ENCODE measurements around the gene FAM171A1.
"Not testable (repeated sequence)": the region's sequence is repeated elsewhere in the genome, so short reads cannot be mapped to it uniquely, and the experiment has no call there.

FAM171A1 gene

GRCh38 chr10:15279236-15279635, 91.9 kb downstream of the FAM171A1 start:
- no peak for DNase-seq

- DNase-seq, result no peak
These were observed 92.3 kb downstream of the FAM171A1 start for GRCh38 chr10:15278786-15279185.

GRCh38 chr10:15276039-15276438, 95.0 kb downstream of the FAM171A1 start:
- DNase-seq, result not testable (repeated sequence)

- DNase-seq, result not testable (repeated sequence)
These were observed 101.3 kb downstream of the FAM171A1 start for GRCh38 chr10:15269838-15270237.

- DNase-seq, result no peak
These were observed 103.6 kb downstream of the FAM171A1 start for GRCh38 chr10:15267496-15267895.

- DNase-seq, result no peak
These were observed 105.0 kb downstream of the FAM171A1 start for GRCh38 chr10:15266117-15266516.

- no peak for DNase-seq
These were observed 105.5 kb downstream of the FAM171A1 start for GRCh38 chr10:15265558-15265957.

GRCh38 chr10:15265056-15265455, 106.0 kb downstream of the FAM171A1 start:
- no peak for DNase-seq

- no peak for DNase-seq
These were observed 107.3 kb downstream of the FAM171A1 start for GRCh38 chr10:15263657-15264323.

GRCh38 chr10:15262036-15262713, 108.9 kb downstream of the FAM171A1 start:
- no peak for DNase-seq

GRCh38 chr10:15259136-15259535, 112.0 kb downstream of the FAM171A1 start:
- DNase-seq, result no peak

GRCh38 chr10:15258255-15258654, 112.8 kb downstream of the FAM171A1 start:
- no peak for DNase-seq

GRCh38 chr10:15255961-15256360, 115.1 kb downstream of the FAM171A1 start:
- DNase-seq, result no peak

- DNase-seq, result peak; percentile 38 to 44
These were observed 116.1 kb downstream of the FAM171A1 start for GRCh38 chr10:15254808-15255648.

- DNase-seq, result no peak
These were observed 116.9 kb downstream of the FAM171A1 start for GRCh38 chr10:15253951-15254807.

GRCh38 chr10:15252396-15252795, 118.7 kb downstream of the FAM171A1 start:
- DNase-seq, result no peak

GRCh38 chr10:15251791-15252380, 119.2 kb downstream of the FAM171A1 start:
- no peak for DNase-seq

- peak; percentile 27 to 32 for DNase-seq
These were observed 125.6 kb downstream of the FAM171A1 start for GRCh38 chr10:15245530-15245929.

- peak in 1 of 2 experiments; percentile 24 for DNase-seq
These were observed 126.4 kb downstream of the FAM171A1 start for GRCh38 chr10:15244635-15245197.

- no peak for DNase-seq
These were observed 128.7 kb downstream of the FAM171A1 start for GRCh38 chr10:15242261-15242840.

GRCh38 chr10:15241306-15241705, 129.8 kb downstream of the FAM171A1 start:
- DNase-seq, result no peak

Measured in activated T-cell treated with anti-CD3 and anti-CD28 coated beads, Interleukin-2, amount 50 U/mL, for 48 hours (primary cell).